GM13976 (cell line): ENCODE data around the gene RGS9BP.

ENCODE experiments used
- DNase-seq: peaks from one replicate; pipeline ENCODE4 v3.0.0; 2012; ENCODE audit warnings: low spot score
- in situ Hi-C: fragments of 300-500 bp; cut with MboI; formaldehyde crosslinking; loops from one replicate; pipeline ENCODE4 v1.12.0; 2022; ENCODE audit warnings: low sequenced_read_pairs, mixed read lengths, inconsistent platforms; ENCODE audit not compliant: unreplicated experiment
- TF ChIP-seq, protein P1 (sequence below): IDR thresholded peaks from 2 replicates; pipeline ENCODE4 v1.5.1; 2012; ENCODE audit warnings: borderline replicate concordance, mild to moderate bottlenecking; ENCODE audit not compliant: insufficient read depth; ENCODE audit errors: extremely low read depth, missing control alignments, control extremely low read depth

Gene RGS9BP

DNA sequence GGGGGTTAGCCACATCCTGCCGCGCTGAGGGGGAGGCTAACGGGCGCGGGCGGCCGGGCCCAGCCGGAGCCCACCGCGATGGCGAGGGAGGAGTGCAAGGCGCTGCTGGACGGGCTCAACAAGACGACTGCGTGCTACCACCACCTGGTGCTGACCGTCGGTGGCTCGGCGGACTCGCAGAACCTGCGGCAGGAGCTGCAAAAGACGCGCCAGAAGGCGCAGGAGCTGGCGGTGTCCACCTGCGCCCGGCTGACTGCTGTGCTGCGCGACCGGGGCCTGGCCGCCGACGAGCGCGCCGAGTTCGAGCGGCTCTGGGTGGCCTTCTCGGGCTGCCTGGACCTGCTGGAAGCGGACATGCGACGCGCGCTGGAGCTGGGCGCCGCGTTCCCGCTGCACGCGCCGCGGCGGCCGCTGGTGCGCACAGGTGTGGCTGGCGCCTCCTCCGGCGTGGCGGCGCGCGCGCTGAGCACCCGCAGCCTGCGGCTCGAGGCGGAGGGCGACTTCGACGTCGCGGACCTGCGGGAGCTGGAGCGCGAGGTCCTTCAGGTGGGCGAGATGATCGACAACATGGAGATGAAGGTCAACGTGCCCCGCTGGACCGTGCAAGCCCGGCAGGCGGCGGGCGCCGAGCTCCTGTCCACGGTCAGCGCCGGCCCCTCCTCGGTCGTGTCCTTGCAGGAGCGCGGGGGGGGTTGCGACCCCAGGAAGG is 692 bp downstream of the RGS9BP start:
- peak; percentile 40 for DNase-seq
- in situ Hi-C loops, result no loop called here
- TF ChIP-seq, protein P1, sequence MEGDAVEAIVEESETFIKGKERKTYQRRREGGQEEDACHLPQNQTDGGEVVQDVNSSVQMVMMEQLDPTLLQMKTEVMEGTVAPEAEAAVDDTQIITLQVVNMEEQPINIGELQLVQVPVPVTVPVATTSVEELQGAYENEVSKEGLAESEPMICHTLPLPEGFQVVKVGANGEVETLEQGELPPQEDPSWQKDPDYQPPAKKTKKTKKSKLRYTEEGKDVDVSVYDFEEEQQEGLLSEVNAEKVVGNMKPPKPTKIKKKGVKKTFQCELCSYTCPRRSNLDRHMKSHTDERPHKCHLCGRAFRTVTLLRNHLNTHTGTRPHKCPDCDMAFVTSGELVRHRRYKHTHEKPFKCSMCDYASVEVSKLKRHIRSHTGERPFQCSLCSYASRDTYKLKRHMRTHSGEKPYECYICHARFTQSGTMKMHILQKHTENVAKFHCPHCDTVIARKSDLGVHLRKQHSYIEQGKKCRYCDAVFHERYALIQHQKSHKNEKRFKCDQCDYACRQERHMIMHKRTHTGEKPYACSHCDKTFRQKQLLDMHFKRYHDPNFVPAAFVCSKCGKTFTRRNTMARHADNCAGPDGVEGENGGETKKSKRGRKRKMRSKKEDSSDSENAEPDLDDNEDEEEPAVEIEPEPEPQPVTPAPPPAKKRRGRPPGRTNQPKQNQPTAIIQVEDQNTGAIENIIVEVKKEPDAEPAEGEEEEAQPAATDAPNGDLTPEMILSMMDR, result no peak

DNA sequence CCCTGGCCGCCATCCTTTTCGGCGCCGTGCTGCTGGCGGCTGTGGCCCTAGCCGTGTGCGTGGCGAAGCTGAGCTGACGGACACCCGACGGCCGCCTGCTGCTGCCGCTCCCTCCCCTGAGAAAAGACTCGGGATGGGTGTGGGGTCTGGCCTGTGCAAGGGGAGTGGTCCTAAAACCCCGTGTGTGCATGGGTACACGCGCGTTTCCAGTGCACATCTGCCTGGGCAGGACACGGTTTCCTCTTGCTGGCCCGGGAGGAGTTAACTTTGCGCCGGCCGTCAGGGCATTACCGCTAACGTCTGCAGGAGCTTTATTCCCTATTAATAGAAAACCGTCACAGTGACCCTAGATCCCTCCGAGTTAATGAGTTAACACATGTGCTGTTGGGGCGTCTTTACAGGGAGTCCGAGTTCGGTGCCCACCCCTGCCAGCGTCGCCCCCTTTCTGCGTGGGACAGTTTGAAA is 1.3 kb downstream of the RGS9BP start:
- in situ Hi-C loops, result no loop called here
- no peak for DNase-seq
- TF ChIP-seq, protein P1, result no peak

DNA sequence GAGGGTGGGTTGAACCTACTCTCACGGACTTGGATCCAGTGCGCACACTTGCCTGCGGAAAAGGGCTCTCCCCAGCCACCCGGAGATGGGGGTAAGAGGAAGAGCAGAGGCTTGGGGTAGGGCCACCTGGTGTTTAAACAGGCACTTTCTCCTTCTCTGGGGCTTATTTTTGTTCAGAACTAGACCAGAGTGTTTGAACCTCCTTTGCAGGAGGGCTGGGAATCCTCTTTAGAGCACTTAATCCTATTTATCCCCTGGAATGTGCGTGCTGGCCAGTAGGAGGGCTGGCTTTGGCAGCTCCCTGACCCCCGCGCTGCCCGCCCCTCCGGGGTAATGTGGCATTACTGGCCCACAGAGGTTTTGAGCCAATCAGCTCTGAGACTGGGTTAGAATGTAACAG is 2.0 kb downstream of the RGS9BP start:
- in situ Hi-C loops, result no loop called here
- no peak for DNase-seq
- TF ChIP-seq, protein P1, result no peak

GRCh38 chr19:32680986-32681385 is 5.3 kb downstream of the RGS9BP start:
- TF ChIP-seq, protein P1, result no peak
- no peak for DNase-seq
- in situ Hi-C loops, result no loop called here

GRCh38 chr19:32682317-32682716 is 6.7 kb downstream of the RGS9BP start:
- no peak for DNase-seq
- in situ Hi-C loops, result no loop called here

GRCh38 chr19:32686847-32687475 is 11.3 kb downstream of the RGS9BP start:
- in situ Hi-C loops, result no loop called here
- TF ChIP-seq, protein P1, result no peak
- DNase-seq, result no peak

More at GRCh38 chr19:32682317-32682716, 6.7 kb downstream of the RGS9BP start:
- TF ChIP-seq, protein P1, result no peak
